ENCODE data around the gene NAALAD2.

- no peak for TF ChIP-seq CTCF (conservative IDR thresholded peaks at IDR 0.05 in 1 of 2, IDR thresholded peaks at IDR 0.05 in 1 of 2; ENCODE audit: extremely low read depth in 1 of 2, insufficient read depth in 1 of 2, low read depth in 1 of 2, low read length in 2 of 2)
- TF ChIP-seq EZH2 (IDR thresholded peaks at IDR 0.05; ENCODE audit: borderline replicate concordance, low read length) = no peak
Observed at GRCh38 chr11:90124371-90124770, 10.1 kb upstream of the NAALAD2 start.

All from mammary epithelial cell (primary cell).